ES-I3 (cell line): Measurements from ENCODE around the gene GPI.
"Not testable (repeated sequence)": the region's sequence is repeated elsewhere in the genome, so short reads cannot be mapped to it uniquely, and the experiment has no call there.

Experiments
- H3K36me3 ChIP-seq: 2 replicates; pipeline ENCODE4 v1.6.1; 2013; ENCODE audit warnings: mild to moderate bottlenecking, low read length, control low read depth, moderate library complexity; ENCODE audit not compliant: insufficient read depth
- H3K4me1 ChIP-seq: 2 replicates; pipeline ENCODE4 v1.6.1; 2013; ENCODE audit warnings: mild to moderate bottlenecking, control low read depth, low read length; ENCODE audit not compliant: insufficient read depth
- H3K9ac ChIP-seq: 2 replicates; pipeline ENCODE4 v1.6.1; 2013; ENCODE audit warnings: low read depth, mild to moderate bottlenecking, low read length, moderate library complexity
- H3K9me3 ChIP-seq: 2 replicates; pipeline ENCODE4 v1.6.1; 2013; ENCODE audit warnings: mild to moderate bottlenecking, low read length, moderate library complexity; ENCODE audit not compliant: control insufficient read depth, insufficient read depth

Gene GPI

GRCh38 chr19:34328982-34329381 lies 36.0 kb upstream of the GPI start:
- Histone ChIP-seq H3K36me3 (peaks cover 4% of the 10 kb centered on the region), H3K9ac (no peak overlapping the region), H3K9me3 (no peaks in the 10 kb centered on the region), H3K4me1 (no peaks in the 10 kb centered on the region)

- H3K9me3 ChIP-seq: no peaks in the 10 kb centered on the region
- no peaks in the 10 kb centered on the region for H3K4me1 ChIP-seq
- peaks cover 4% of the 10 kb centered on the region for H3K36me3 ChIP-seq
- H3K9ac ChIP-seq: no peak overlapping the region
These were observed 34.9 kb upstream of the GPI start for GRCh38 chr19:34330116-34330515.

DNA sequence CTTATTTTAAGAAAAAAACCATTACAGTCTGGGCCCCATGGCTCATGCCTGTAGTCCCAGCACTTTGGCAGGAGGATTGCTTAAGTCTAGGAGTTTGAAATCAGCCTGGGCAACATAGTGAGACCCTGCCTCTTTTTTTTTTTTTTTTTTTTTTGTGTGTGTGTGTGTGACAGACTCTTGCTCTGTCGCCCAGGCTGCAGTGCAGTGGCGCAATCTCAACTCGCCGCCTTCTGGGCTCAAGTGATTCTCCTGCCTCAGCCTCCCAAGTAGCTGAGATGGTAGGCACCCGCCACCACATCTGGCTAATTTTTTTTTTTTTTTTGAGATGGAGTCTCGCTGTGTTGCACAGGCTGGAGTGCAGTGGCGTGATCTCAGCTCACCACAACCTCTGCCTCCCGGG lies 34.4 kb upstream of the GPI start:
- H3K9me3 ChIP-seq, H3K4me1 ChIP-seq, H3K36me3 ChIP-seq, H3K9ac ChIP-seq: not testable (repeated sequence)

DNA sequence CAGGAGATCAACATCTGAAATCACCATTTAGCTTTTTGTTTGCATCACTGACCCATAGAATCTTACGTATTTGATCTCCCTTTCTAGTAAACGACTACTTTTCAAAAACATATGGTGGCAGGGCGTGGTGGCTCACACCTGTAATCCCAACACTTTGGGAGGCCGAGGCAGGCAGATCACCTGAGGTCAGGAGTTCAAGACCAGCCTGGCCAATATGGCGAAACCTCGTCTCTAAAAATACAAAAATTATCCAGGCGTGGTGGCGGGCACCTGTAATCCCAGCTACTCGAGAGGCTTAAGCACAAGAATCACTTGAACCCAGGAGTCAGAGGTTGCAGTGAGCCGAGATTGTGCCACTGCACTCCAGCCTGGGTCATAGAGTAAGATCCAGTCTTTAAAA lies 33.4 kb upstream of the GPI start:
- not testable (repeated sequence) for H3K4me1 ChIP-seq, H3K9ac ChIP-seq, H3K9me3 ChIP-seq, H3K36me3 ChIP-seq

DNA sequence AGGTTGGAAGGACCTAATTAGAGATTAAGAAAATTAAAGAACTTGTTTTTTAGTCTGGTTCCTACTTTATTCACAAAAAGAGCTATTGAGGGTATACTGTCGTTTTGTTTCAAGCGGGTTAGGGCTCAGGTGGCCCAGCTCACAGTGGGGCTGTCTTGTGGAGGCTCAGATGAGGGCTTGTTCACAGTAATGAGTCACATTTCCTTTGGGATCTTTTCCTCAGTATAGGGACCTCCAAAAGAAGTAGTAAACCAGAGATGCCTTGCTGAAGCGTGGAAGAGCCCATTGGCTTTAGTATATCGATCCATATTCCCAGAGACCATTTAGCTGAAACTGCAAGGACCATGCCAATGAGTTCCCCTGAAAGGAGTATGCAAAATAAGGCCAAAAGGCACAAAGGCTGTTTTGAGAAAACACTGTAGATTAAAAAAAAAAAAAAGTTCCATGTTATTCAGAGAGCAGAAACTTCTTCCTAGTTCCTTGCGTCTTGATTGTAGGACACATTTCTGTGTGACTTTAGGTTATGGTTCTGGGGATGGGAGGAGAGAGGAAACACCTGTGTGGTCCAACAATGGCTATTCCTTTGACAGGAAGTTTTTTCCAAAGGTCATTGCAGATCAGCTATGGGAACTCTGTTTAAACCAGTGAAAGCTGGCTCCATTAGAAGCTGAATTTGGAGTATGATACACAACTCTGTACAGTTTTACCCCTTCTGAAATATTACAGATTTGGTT lies 32.8 kb upstream of the GPI start:
- H3K4me1 ChIP-seq: no peaks in the 10 kb centered on the region
- no peak overlapping the region for H3K9ac ChIP-seq
- H3K9me3 ChIP-seq: no peaks in the 10 kb centered on the region
- peaks cover 2% of the 10 kb centered on the region for H3K36me3 ChIP-seq

DNA sequence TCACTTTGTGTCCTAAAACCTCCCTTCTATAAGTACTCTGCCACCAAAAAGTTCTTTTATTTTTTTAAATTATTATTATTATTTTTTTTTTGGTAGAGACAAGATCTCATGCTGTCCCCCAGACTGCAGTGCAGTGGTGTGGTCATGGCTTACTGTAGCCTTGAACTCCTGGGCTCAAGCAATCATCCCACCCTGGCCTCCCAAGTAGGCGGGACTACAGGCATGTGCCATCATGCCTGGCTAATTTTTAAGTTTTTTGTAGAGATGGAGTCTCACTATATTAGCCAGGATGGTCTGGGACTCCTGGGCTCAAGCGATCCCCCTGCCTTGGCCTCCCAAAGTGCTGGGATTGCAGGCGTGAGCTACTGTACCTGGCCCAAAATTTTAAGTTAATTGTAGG lies 29.1 kb upstream of the GPI start:
- H3K36me3 ChIP-seq: peaks cover 4% of the 10 kb centered on the region
- no peak overlapping the region for H3K9ac ChIP-seq
- no peaks in the 10 kb centered on the region for H3K9me3 ChIP-seq
- H3K4me1 ChIP-seq: no peaks in the 10 kb centered on the region

GRCh38 chr19:34336781-34337271 lies 28.2 kb upstream of the GPI start:
- Histone ChIP-seq H3K9me3 (no peaks in the 10 kb centered on the region), H3K36me3 (peaks cover 9% of the 10 kb centered on the region), H3K4me1 (no peaks in the 10 kb centered on the region), H3K9ac (no peak overlapping the region)

DNA sequence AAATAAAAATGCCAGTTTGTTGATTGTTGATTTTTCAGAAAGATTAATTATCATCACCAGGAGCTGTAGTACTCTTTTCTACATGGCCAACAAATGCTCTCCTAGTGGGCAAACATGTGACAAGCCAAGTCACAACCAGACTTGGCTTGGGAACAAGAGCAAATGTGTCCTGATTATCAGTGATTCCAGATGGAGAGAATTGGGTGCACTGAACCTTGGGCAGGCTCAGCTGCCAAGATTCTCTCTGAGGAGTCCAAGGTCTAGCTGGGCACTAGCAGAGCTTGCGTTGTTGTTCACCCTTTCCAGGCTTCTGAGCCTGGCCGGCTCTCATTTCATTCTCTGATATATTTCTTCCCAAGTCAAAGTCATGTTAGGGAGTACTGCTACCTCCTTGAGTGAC lies 27.3 kb upstream of the GPI start:
- Histone ChIP-seq H3K9ac (no peak overlapping the region), H3K4me1 (no peaks in the 10 kb centered on the region), H3K9me3 (no peaks in the 10 kb centered on the region), H3K36me3 (peaks cover 9% of the 10 kb centered on the region; the same call in 1 of the 2 replicates)

DNA sequence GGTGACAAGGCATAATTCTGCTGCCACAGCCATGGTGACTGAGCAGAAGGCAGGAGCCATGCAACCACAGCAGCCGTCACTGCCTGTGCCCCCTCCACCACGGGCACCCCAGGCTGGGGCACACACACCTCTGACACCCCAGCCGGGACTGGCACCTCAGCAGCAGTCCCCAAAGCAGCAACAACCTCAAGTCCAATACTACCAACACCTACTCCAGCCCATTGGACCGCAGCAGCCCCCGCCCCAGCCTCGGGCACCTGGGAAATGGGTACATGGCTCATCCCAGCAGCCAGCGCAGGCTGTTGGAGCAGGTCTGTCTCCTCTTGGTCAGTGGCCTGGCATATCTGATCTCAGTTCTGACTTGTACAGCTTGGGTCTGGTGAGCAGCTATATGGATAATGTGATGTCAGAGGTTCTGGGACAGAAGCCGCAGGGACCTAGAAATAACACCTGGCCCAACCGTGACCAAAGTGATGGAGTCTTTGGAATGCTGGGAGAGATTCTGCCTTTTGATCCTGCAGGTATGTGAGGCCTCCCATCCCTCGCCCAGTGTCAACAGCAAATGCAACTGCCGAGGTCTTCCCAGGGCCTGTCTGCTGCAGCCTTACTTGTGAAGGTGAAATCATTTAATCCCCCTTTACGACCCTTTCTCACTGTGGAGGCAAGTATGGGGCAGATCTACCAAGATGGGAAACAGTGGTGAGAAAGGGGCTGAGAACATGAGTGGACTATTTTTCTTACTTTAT lies 22.9 kb upstream of the GPI start:
- no peak overlapping the region for H3K9ac ChIP-seq
- H3K4me1 ChIP-seq: no peaks in the 10 kb centered on the region
- H3K9me3 ChIP-seq: no peaks in the 10 kb centered on the region
- peaks cover 9% of the 10 kb centered on the region; the same call in 1 of the 2 replicates for H3K36me3 ChIP-seq

- Histone ChIP-seq H3K36me3 (peaks cover 9% of the 10 kb centered on the region; the same call in 1 of the 2 replicates), H3K9me3 (no peaks in the 10 kb centered on the region), H3K4me1 (no peaks in the 10 kb centered on the region), H3K9ac (no peak overlapping the region)
These were observed 21.2 kb upstream of the GPI start for GRCh38 chr19:34343751-34344150.

DNA sequence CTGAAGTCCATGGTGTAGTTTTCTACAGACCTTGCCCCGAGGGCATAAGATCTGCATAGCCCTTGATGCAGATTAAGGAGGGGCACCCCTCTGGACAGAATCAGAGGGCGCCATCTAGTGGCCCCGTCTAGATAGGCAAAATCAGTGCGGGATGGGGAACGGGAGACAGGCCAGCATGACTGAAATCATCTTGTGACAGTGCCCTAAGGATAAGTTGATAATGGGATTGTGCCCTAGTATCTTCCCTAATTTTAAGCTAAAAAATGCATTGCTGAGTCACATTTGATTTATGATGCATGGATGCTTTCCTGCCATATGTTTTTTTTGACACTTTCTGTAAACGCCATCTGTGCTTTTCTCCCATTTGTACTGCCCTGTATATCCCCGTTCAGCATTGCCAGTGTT lies 19.0 kb upstream of the GPI start:
- Histone ChIP-seq H3K9ac (no peak overlapping the region), H3K36me3 (peaks cover 9% of the 10 kb centered on the region), H3K9me3 (no peaks in the 10 kb centered on the region), H3K4me1 (no peaks in the 10 kb centered on the region)

GRCh38 chr19:34347561-34348165 lies 17.3 kb upstream of the GPI start:
- no peak overlapping the region for H3K9ac ChIP-seq
- no peaks in the 10 kb centered on the region for H3K9me3 ChIP-seq
- H3K4me1 ChIP-seq: no peaks in the 10 kb centered on the region
- peaks cover 4% of the 10 kb centered on the region for H3K36me3 ChIP-seq

DNA sequence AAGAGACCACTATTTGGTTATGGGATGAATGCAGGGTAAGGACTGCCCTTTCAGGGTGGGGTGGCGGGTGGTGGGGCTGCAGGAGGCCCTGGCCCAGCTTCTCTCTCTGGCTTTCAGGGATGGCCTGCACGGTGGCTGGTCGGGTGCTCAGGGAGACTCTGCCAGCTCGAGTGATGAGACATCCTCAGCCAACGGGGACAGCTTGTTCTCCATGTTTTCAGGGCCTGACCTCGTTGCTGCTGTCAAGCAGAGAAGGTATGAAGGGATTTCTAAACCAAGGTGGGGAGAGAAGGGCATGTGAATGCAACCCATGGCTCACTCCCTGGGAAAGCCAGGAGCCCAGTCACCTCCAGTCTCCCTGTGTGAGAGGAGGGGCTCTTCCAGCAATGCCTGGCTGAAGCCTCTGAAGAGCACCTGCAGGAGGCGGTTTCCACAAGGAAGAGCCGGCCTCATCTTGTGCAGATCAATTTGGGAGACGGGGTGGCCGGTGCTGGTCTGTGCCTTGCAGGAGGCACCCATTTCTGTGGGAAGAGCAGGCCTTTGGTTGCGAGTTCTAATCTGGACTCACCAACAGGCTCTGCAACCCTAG lies 16.0 kb upstream of the GPI start:
- Histone ChIP-seq H3K4me1 (no peaks in the 10 kb centered on the region), H3K36me3 (peaks cover 4% of the 10 kb centered on the region), H3K9me3 (no peaks in the 10 kb centered on the region), H3K9ac (no peak overlapping the region)

- no peaks in the 10 kb centered on the region for H3K9me3 ChIP-seq
- no peaks in the 10 kb centered on the region for H3K4me1 ChIP-seq
- H3K36me3 ChIP-seq: peaks cover 4% of the 10 kb centered on the region
- H3K9ac ChIP-seq: no peak overlapping the region
These were observed 14.8 kb upstream of the GPI start for GRCh38 chr19:34350161-34350561.
